Uterus (tissue), 2 donors: ENCODE measurements around the gene SLC35B2.

Source experiments
- POLR2A ChIP-seq, 2 donors: fragments of 450-650 bp; IDR thresholded peaks; one replicate each; pipeline ENCODE4 v1.6.1; 2016; ENCODE audit warnings: antibody characterized with exemption in 2 of 2, mild to moderate bottlenecking in 1 of 2, moderate library complexity in 1 of 2
- TF ChIP-seq, protein P1 (sequence below), 4 experiments: fragments of 200-600 bp in 2 of 4; fragments of 450-650 bp in 2 of 4; sonication (generic) in 2 of 4; IDR thresholded peaks; one replicate each; pipeline ENCODE4 v1.5.1; 2016 to 2019; ENCODE audit warnings: antibody characterized with exemption in 4 of 4, mild to moderate bottlenecking in 2 of 4, moderate library complexity in 1 of 4

DNA sequence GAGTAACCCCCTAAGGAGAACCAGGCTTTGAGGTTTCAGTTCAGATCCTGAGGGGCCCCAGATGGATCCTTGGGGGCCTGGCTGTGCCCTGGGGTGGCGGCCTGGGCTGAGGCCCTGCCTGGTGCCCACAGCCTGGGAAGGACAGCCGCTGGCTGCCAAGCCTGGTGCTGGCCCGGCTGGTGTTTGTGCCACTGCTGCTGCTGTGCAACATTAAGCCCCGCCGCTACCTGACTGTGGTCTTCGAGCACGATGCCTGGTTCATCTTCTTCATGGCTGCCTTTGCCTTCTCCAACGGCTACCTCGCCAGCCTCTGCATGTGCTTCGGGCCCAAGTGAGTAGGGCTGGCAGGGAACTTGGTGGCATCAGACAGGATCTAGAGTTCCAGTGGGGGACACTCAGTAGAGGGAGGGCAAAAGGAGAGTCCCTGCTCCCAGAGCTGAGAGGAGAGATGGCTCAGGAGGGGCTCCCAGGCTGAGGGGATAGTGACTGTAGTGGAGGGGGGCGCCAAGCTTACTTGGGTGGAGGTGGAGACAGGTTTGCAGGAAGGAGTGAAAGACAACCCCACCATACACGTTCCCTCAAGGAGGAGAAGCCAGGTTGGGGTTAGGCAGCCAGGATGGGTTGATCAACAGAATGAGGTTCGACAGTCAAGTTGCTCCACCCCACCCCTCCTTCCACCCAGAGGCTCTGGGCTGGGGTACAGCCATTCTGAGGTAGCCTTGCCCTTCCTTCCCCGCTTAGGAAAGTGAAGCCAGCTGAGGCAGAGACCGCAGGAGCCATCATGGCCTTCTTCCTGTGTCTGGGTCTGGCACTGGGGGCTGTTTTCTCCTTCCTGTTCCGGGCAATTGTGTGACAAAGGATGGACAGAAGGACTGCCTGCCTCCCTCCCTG lies 24.4 kb downstream of the SLC35B2 start:
- TF ChIP-seq, protein P1, sequence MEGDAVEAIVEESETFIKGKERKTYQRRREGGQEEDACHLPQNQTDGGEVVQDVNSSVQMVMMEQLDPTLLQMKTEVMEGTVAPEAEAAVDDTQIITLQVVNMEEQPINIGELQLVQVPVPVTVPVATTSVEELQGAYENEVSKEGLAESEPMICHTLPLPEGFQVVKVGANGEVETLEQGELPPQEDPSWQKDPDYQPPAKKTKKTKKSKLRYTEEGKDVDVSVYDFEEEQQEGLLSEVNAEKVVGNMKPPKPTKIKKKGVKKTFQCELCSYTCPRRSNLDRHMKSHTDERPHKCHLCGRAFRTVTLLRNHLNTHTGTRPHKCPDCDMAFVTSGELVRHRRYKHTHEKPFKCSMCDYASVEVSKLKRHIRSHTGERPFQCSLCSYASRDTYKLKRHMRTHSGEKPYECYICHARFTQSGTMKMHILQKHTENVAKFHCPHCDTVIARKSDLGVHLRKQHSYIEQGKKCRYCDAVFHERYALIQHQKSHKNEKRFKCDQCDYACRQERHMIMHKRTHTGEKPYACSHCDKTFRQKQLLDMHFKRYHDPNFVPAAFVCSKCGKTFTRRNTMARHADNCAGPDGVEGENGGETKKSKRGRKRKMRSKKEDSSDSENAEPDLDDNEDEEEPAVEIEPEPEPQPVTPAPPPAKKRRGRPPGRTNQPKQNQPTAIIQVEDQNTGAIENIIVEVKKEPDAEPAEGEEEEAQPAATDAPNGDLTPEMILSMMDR (IDR thresholded peaks at IDR 0.05): no peak
- TF ChIP-seq POLR2A (IDR thresholded peaks at IDR 0.05): no peak
